ENCODE measurements around the gene BLMH. TPM values are rescaled to one million over a fixed set of nuclear protein-coding genes. Genes with fewer than 3 reads are reported as not detected.
"Not testable (repeated sequence)": the region's sequence is repeated elsewhere in the genome, so short reads cannot be mapped to it uniquely, and the experiment has no call there.

BLMH gene
- total RNA-seq, 1 donor from 2014 or later = 43.6 TPM

GRCh38 chr17:30203471-30203981 is 88.2 kb downstream of the BLMH start:
- DNase-seq (ENCODE audit: low read depth in 2 of 2) = peak in 1 of 2 donors; percentile 18

DNA sequence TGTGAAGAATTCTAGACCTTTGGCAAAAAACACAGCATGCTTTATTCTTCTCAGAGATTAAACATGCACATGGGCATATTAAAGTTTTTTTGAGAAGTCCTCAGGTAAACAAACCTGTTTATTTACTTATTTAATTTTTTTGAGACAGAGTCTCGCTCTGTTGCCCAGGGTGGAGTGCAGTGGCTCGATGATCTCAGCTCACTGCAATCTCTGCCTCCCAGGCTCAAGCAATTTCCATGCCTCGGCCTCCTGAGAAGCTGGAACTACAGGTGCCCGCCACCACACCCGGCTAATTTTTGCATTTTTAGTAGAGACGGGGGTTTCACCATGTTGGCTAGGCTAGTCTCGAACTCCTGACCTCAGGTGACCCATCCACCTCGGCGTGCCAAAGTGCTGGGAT is 91.1 kb downstream of the BLMH start:
- not testable (repeated sequence) for DNase-seq (ENCODE audit: low read depth in 2 of 2)

DNA sequence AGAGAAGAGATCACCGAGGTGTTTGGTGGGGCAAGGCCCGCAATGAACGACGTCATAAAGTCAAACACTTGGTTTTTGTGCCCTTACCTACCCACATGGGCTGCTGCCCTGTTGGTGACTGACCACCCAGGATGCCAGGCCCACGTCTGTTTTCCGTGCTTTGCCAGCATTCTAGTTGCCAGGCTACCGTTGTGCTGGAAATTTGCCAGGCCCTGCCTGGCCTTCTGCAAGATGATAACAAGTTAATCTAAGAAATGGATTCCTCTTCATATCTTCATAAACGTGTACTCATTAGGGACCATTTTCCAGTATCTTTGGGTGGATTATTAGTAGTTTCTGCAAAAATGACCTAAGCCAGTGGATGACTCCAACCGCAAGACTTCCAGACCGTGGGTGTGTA is 91.6 kb downstream of the BLMH start:
- DNase-seq (ENCODE audit: low read depth in 2 of 2) = no peak

- DNase-seq (ENCODE audit: low read depth in 2 of 2) = no peak
Measured at GRCh38 chr17:30199600-30199999, 92.1 kb downstream of the BLMH start.

Other genes with a start within 250 kb of the BLMH start
- 8.1 and 11.6 TPM in 2 replicates for gene NSRP1, start 175.1 kb downstream of the BLMH start, total RNA-seq
- gene SLC6A4, start 56.2 kb downstream of the BLMH start, total RNA-seq = 3.7 and 5.8 TPM in 2 replicates
- gene TMIGD1, start 42.1 kb upstream of the BLMH start, total RNA-seq = not detected in 2 replicates
- 160 and 164 TPM in 2 replicates for gene CPD, start 87.0 kb upstream of the BLMH start, total RNA-seq
- gene GOSR1, start 185.5 kb upstream of the BLMH start, total RNA-seq = 17.1 and 21.7 TPM in 2 replicates

Data from dermis microvascular lymphatic vessel endothelial cell (primary cell).